ENCODE data around the gene ATF4.

DNA sequence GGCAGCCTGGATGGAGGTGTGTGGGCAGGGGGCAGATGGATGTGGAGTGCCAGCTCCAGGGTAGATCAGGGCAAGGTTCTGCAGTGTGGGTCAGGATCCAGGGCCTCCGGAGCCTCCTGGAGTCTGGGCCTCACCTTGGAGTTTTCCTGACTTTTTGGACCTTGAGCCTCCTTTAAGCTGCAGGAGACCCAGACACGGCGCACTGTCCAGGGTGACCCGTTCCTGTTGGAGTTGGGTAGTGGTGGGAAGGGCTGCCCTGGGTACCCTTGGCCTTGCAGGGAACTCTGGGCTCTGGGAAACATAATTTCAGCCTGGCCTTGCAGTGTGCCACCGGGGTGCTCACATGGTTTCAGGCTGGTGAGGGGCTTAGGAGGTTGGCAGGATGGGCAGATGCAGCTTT lies 46.5 kb upstream of the ATF4 start:
- TF ChIP-seq EZH2 (IDR thresholded peaks at IDR 0.05; ENCODE audit: insufficient read depth, low read length): no peak
- TF ChIP-seq, protein P1, sequence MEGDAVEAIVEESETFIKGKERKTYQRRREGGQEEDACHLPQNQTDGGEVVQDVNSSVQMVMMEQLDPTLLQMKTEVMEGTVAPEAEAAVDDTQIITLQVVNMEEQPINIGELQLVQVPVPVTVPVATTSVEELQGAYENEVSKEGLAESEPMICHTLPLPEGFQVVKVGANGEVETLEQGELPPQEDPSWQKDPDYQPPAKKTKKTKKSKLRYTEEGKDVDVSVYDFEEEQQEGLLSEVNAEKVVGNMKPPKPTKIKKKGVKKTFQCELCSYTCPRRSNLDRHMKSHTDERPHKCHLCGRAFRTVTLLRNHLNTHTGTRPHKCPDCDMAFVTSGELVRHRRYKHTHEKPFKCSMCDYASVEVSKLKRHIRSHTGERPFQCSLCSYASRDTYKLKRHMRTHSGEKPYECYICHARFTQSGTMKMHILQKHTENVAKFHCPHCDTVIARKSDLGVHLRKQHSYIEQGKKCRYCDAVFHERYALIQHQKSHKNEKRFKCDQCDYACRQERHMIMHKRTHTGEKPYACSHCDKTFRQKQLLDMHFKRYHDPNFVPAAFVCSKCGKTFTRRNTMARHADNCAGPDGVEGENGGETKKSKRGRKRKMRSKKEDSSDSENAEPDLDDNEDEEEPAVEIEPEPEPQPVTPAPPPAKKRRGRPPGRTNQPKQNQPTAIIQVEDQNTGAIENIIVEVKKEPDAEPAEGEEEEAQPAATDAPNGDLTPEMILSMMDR (IDR thresholded peaks at IDR 0.05; ENCODE audit: insufficient read depth, low read depth, low read length): no peak
